Mesendoderm (in vitro differentiated cells): ENCODE measurements around the gene ELP2.

Source experiments
- DNase-seq: peaks from one replicate; pipeline ENCODE4 v3.0.0; 2013
- H2AK5ac ChIP-seq: 2 replicates; pipeline ENCODE4 v1.6.1; 2013; ENCODE audit warnings: low read length, inconsistent platforms
- H2BK120ac ChIP-seq: 2 replicates; pipeline ENCODE4 v1.6.1; 2013; ENCODE audit warnings: low read depth, mild to moderate bottlenecking, low read length, moderate library complexity, mixed read lengths
- H2BK15ac ChIP-seq: replicated peaks from 2 replicates; pipeline ENCODE4 v1.6.1; 2013; ENCODE audit warnings: low read depth, mild to moderate bottlenecking, moderate library complexity
- H2BK5ac ChIP-seq: 2 replicates; pipeline ENCODE4 v1.6.1; 2013; ENCODE audit warnings: low read length, inconsistent platforms
- H3K18ac ChIP-seq: 2 replicates; pipeline ENCODE4 v1.6.1; 2013; ENCODE audit warnings: mild to moderate bottlenecking, low read length, mixed read lengths
- H3K23ac ChIP-seq: one replicate; pipeline ENCODE4 v1.6.1; 2013; ENCODE audit warnings: low read length
- H3K27ac ChIP-seq: 2 replicates; pipeline ENCODE4 v1.5.1; 2013; ENCODE audit warnings: low read depth, mild to moderate bottlenecking, inconsistent platforms, low read length, moderate library complexity
- H3K27me3 ChIP-seq: 2 replicates; pipeline ENCODE4 v1.6.1; 2013; ENCODE audit warnings: low read length, control low read depth, mild to moderate bottlenecking, inconsistent platforms; ENCODE audit not compliant: insufficient read depth, poor library complexity
- H3K36me3 ChIP-seq: 2 replicates; pipeline ENCODE4 v1.6.1; 2013; ENCODE audit warnings: low read length, inconsistent platforms; ENCODE audit not compliant: control insufficient read depth, insufficient read depth
- H3K4ac ChIP-seq: one replicate; pipeline ENCODE4 v1.6.1; 2013; ENCODE audit warnings: low read depth, mild to moderate bottlenecking, low read length, moderate library complexity
- H3K4me1 ChIP-seq: 2 replicates; pipeline ENCODE4 v1.6.1; 2013; ENCODE audit warnings: low read depth, low read length, inconsistent platforms; ENCODE audit not compliant: control insufficient read depth
- H3K4me2 ChIP-seq: 2 replicates; pipeline ENCODE4 v1.6.1; 2013; ENCODE audit warnings: low read length
- H3K4me3 ChIP-seq: 2 replicates; pipeline ENCODE4 v1.5.1; 2013; ENCODE audit warnings: mild to moderate bottlenecking, low read length
- H3K56ac ChIP-seq: one replicate; pipeline ENCODE4 v1.6.1; 2013; ENCODE audit warnings: low read length
- H3K79me1 ChIP-seq: 2 replicates; pipeline ENCODE4 v1.6.1; 2013; ENCODE audit warnings: low read length, inconsistent platforms
- H3K79me2 ChIP-seq: 2 replicates; pipeline ENCODE4 v1.6.1; 2013; ENCODE audit warnings: mild to moderate bottlenecking, low read length; ENCODE audit not compliant: control insufficient read depth, insufficient read depth
- H3K9ac ChIP-seq: 2 replicates; pipeline ENCODE4 v1.6.1; 2013; ENCODE audit warnings: low read length, inconsistent platforms
- H4K5ac ChIP-seq: one replicate; pipeline ENCODE4 v1.6.1; 2013; ENCODE audit warnings: low read length
- H4K8ac ChIP-seq: one replicate; pipeline ENCODE4 v1.6.1; 2013; ENCODE audit warnings: low read depth, mild to moderate bottlenecking, control low read depth, low read length, moderate library complexity
- WGBS: extraction: QIAGEN DNeasy Blood & Tissue Kit; methylation state at CpG from one replicate; pipeline ENCODE4 v1.1.7; 2013; ENCODE audit warnings: low lambda C conversion rate, missing lambda C conversion rate; ENCODE audit not compliant: insufficient coverage; ENCODE audit errors: extremely low coverage; 5-methylcytosine and 5-hydroxymethylcytosine counted together

The ELP2 gene

GRCh38 chr18:36191286-36191685 is 61.6 kb downstream of the ELP2 start:
- WGBS = no CpG with 5 or more reads among the region's 3 CpGs
- no peak overlapping the region for H2BK15ac ChIP-seq
- no peaks in the 10 kb centered on the region for H3K27me3 ChIP-seq
- no peak overlapping the region for H3K56ac ChIP-seq
- no peak overlapping the region for H3K18ac ChIP-seq
- H4K8ac ChIP-seq = no peak overlapping the region
- H2BK5ac ChIP-seq = no peak overlapping the region
- H3K79me2 ChIP-seq = no peaks in the 10 kb centered on the region
- H2BK120ac ChIP-seq = no peak overlapping the region
- no peak overlapping the region for H4K5ac ChIP-seq
- no peak for DNase-seq
- H3K23ac ChIP-seq = no peak overlapping the region
- no peak overlapping the region for H2AK5ac ChIP-seq
- no peak overlapping the region for H3K4me2 ChIP-seq
- H3K79me1 ChIP-seq = no peaks in the 10 kb centered on the region
- no peak overlapping the region for H3K4ac ChIP-seq
- H3K4me3 ChIP-seq = no peak overlapping the region
- no peaks in the 10 kb centered on the region for H3K36me3 ChIP-seq
- H3K9ac ChIP-seq = no peak overlapping the region
- peaks cover 3% of the 10 kb centered on the region for H3K4me1 ChIP-seq
- H3K27ac ChIP-seq = no peak overlapping the region

GRCh38 chr18:36191711-36192110 is 62.0 kb downstream of the ELP2 start:
- DNase-seq = no peak
- no peak overlapping the region for H2BK5ac ChIP-seq
- no peak overlapping the region for H4K5ac ChIP-seq
- no peak overlapping the region for H2BK120ac ChIP-seq
- H3K27ac ChIP-seq = no peak overlapping the region
- no peak overlapping the region for H3K9ac ChIP-seq
- no CpG with 5 or more reads among the region's 1 CpG for WGBS
- H3K27me3 ChIP-seq = no peaks in the 10 kb centered on the region
- no peak overlapping the region for H2BK15ac ChIP-seq
- H3K4me2 ChIP-seq = no peak overlapping the region
- H3K79me2 ChIP-seq = no peaks in the 10 kb centered on the region
- no peaks in the 10 kb centered on the region for H3K36me3 ChIP-seq
- H3K56ac ChIP-seq = no peak overlapping the region
- H3K4me3 ChIP-seq = no peak overlapping the region
- no peak overlapping the region for H2AK5ac ChIP-seq
- no peak overlapping the region for H4K8ac ChIP-seq
- H3K4me1 ChIP-seq = peaks cover 3% of the 10 kb centered on the region
- no peak overlapping the region for H3K23ac ChIP-seq
- H3K4ac ChIP-seq = no peak overlapping the region
- H3K18ac ChIP-seq = no peak overlapping the region
- H3K79me1 ChIP-seq = no peaks in the 10 kb centered on the region

DNA sequence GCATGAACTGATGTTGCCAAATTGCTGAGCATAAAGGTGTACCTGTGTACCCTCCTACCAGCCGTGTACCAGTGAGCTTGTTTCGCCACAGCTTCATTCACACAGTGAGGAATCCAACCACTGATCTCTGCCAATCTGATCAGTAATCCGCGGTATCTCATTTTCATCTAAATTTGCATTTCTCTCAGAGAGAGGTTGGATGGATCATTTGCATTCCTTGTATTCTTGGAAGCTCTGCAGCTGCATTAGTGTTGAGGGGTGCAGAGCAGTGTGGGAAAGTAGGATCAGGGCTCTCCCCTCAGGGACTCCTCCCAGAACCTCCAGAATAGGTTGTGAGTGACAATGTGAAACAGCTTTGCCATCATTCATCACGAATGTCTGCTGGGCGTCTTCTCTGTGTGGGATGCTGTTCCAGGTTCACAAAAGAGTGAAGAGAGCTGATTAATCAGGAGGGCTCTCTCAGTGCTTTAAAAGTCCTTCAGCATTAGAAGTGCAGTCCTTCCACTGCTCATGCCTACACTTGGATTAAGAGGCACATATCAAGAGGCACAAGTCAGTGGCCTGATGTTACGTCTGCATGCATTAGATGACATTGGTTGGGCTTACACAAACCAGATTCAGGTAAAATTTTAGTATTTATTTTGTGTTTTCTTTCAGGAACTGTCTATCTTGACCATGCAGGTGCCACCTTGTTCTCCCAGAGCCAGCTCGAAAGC is 65.1 kb downstream of the ELP2 start:
- no peaks in the 10 kb centered on the region for H3K79me2 ChIP-seq
- no peak overlapping the region for H3K9ac ChIP-seq
- H3K36me3 ChIP-seq = no peaks in the 10 kb centered on the region
- no peak for DNase-seq
- no peak overlapping the region for H2BK15ac ChIP-seq
- no peak overlapping the region for H2BK5ac ChIP-seq
- H3K56ac ChIP-seq = no peak overlapping the region
- H3K4me1 ChIP-seq = no peaks in the 10 kb centered on the region
- no peak overlapping the region for H2BK120ac ChIP-seq
- no peak overlapping the region for H2AK5ac ChIP-seq
- no peak overlapping the region for H3K4ac ChIP-seq
- H3K79me1 ChIP-seq = no peaks in the 10 kb centered on the region
- no peak overlapping the region for H3K23ac ChIP-seq
- no peak overlapping the region for H3K4me3 ChIP-seq
- H3K27me3 ChIP-seq = no peaks in the 10 kb centered on the region
- H4K8ac ChIP-seq = no peak overlapping the region
- H4K5ac ChIP-seq = no peak overlapping the region
- no peak overlapping the region for H3K4me2 ChIP-seq
- no CpG with 5 or more reads among the region's 8 CpGs for WGBS
- no peak overlapping the region for H3K27ac ChIP-seq
- H3K18ac ChIP-seq = no peak overlapping the region

DNA sequence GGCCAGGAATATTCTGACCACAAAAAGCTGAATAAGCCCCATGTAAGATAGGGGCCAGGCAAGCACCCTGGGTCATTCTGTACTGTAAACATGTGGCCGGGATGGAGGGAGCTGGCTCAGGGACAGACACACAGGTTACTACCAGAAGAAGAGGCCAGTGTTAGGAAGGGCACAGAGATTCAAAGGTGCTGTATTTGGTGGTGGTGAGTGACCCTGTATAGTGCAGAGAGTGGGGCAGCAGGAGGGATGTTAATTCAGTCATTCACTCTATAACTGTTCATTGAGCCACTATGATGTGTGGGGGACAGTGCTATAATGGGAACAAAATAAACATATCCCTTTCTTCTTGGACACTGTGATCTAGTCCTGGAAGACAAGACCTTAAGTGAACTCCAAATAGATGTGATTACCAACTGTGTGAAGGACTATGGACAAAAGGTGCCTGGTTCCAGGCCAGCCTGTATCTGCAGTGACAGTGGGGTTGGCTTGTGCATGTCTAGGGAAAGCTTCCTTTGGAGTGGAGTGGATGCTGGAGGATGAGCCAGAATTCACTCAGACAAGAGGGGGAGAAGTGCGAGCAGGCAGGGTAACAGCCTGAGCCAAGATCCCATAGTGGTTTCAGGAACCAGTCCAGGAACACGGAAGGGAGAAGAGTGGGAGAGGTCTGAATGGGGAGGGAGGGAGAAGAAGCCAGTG is 65.9 kb downstream of the ELP2 start:
- no peak for DNase-seq
- H3K79me1 ChIP-seq = no peaks in the 10 kb centered on the region
- no peak overlapping the region for H2BK5ac ChIP-seq
- WGBS = no CpG with 5 or more reads among the region's 3 CpGs
- no peak overlapping the region for H3K18ac ChIP-seq
- no peak overlapping the region for H3K27ac ChIP-seq
- no peak overlapping the region for H3K56ac ChIP-seq
- no peak overlapping the region for H2BK120ac ChIP-seq
- H3K4ac ChIP-seq = no peak overlapping the region
- no peak overlapping the region for H2BK15ac ChIP-seq
- no peak overlapping the region for H4K5ac ChIP-seq
- H3K27me3 ChIP-seq = no peaks in the 10 kb centered on the region
- H4K8ac ChIP-seq = no peak overlapping the region
- H3K4me2 ChIP-seq = no peak overlapping the region
- no peaks in the 10 kb centered on the region for H3K4me1 ChIP-seq
- no peak overlapping the region for H3K9ac ChIP-seq
- no peak overlapping the region for H3K4me3 ChIP-seq
- no peaks in the 10 kb centered on the region for H3K79me2 ChIP-seq
- H2AK5ac ChIP-seq = no peak overlapping the region
- H3K23ac ChIP-seq = no peak overlapping the region
- no peaks in the 10 kb centered on the region for H3K36me3 ChIP-seq

DNA sequence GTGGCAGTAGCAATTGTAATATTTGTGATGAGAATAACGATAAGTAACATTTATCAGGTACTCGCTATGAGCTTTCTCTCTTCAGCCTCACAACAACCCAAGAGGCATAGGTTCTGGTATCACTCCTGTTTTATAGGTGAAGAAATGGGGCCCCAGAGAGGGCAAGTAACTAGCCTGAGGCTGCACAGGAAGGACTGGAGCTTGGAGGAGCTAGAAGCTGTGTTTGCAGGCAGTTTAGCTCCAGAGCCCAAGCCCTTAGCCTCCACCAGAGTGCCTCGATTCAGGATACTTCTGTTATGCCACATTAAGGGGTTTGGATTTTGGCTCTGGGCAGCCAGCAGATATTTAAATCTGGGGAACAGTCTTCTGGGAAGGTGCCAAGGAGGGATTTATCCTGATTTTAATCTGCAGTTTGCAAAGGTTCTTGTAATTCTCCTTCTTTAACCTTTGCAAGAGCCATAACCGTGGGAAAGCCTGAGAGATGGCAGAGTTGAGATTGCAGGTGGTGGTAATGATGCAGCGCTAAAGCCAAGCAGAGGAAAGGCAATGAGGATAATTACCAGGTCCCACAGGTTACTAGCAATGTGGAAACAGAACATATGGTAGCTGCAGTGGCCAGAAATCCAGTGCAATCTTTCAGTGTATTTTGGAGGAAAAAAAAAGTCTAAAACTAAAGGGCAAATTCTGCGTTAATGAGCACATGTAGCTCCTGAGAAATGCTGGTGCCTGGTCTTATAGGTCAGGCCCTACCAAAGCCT is 66.7 kb downstream of the ELP2 start:
- H4K5ac ChIP-seq = no peak overlapping the region
- WGBS = no CpG with 5 or more reads among the region's 6 CpGs
- H2AK5ac ChIP-seq = no peak overlapping the region
- no peaks in the 10 kb centered on the region for H3K79me1 ChIP-seq
- H3K27ac ChIP-seq = no peak overlapping the region
- H3K36me3 ChIP-seq = no peaks in the 10 kb centered on the region
- DNase-seq = no peak
- H4K8ac ChIP-seq = no peak overlapping the region
- H3K79me2 ChIP-seq = no peaks in the 10 kb centered on the region
- H3K4me3 ChIP-seq = no peak overlapping the region
- H3K4me2 ChIP-seq = no peak overlapping the region
- H3K56ac ChIP-seq = no peak overlapping the region
- H3K18ac ChIP-seq = no peak overlapping the region
- H3K27me3 ChIP-seq = no peaks in the 10 kb centered on the region
- no peaks in the 10 kb centered on the region for H3K4me1 ChIP-seq
- H3K9ac ChIP-seq = no peak overlapping the region
- no peak overlapping the region for H2BK120ac ChIP-seq
- no peak overlapping the region for H2BK15ac ChIP-seq
- H2BK5ac ChIP-seq = no peak overlapping the region
- no peak overlapping the region for H3K4ac ChIP-seq
- H3K23ac ChIP-seq = no peak overlapping the region
